T-helper 22 cell (primary cell): ENCODE results near the gene CBX6.
"Not testable (repeated sequence)": the region's sequence is repeated elsewhere in the genome, so short reads cannot be mapped to it uniquely, and the experiment has no call there.

Experiments
- DNase-seq: peaks from one replicate; pipeline ENCODE4 v3.0.0-alpha.2; 2020; ENCODE audit warnings: low read depth

CBX6 gene

GRCh38 chr22:38861170-38861876 lies 10.7 kb downstream of the CBX6 start:
- DNase-seq, result no peak

- no peak for DNase-seq
Measured at GRCh38 chr22:38860283-38861169, 11.5 kb downstream of the CBX6 start.

GRCh38 chr22:38859581-38860282 lies 12.3 kb downstream of the CBX6 start:
- DNase-seq, result no peak

- no peak for DNase-seq
Measured at GRCh38 chr22:38858492-38858891, 13.5 kb downstream of the CBX6 start.

- not testable (repeated sequence) for DNase-seq
Measured at GRCh38 chr22:38854476-38854875, 17.5 kb downstream of the CBX6 start.

- DNase-seq, result not testable (repeated sequence)
Measured at GRCh38 chr22:38853883-38854282, 18.1 kb downstream of the CBX6 start.

GRCh38 chr22:38853196-38853651 lies 18.8 kb downstream of the CBX6 start:
- DNase-seq, result no peak

GRCh38 chr22:38852522-38852921 lies 19.5 kb downstream of the CBX6 start:
- no peak for DNase-seq

GRCh38 chr22:38850941-38851849 lies 20.8 kb downstream of the CBX6 start:
- no peak for DNase-seq

- DNase-seq, result no peak
Measured at GRCh38 chr22:38850399-38850798, 21.6 kb downstream of the CBX6 start.

GRCh38 chr22:38849811-38850210 lies 22.2 kb downstream of the CBX6 start:
- DNase-seq, result no peak

GRCh38 chr22:38846412-38846811 lies 25.6 kb downstream of the CBX6 start:
- no peak for DNase-seq

GRCh38 chr22:38845004-38845740 lies 26.8 kb downstream of the CBX6 start:
- DNase-seq, result no peak

GRCh38 chr22:38844315-38845003 lies 27.6 kb downstream of the CBX6 start:
- DNase-seq, result no peak

- DNase-seq, result peak; percentile 17
Measured at GRCh38 chr22:38843657-38844314, 28.2 kb downstream of the CBX6 start, which contains the start of gene NPTXR. TSS of gene NPTXR (minus strand) at chr22:38844028.

GRCh38 chr22:38843201-38843656 lies 28.8 kb downstream of the CBX6 start:
- peak; percentile 12 for DNase-seq

GRCh38 chr22:38842512-38843200 lies 29.4 kb downstream of the CBX6 start:
- no peak for DNase-seq

- DNase-seq, result no peak
Measured at GRCh38 chr22:38841635-38842034, 30.4 kb downstream of the CBX6 start.

- no peak for DNase-seq
Measured at GRCh38 chr22:38841211-38841610, 30.8 kb downstream of the CBX6 start.
